SK-N-DZ (cell line): ENCODE data around the gene ATF3.
"Not testable (repeated sequence)": the region's sequence is repeated elsewhere in the genome, so short reads cannot be mapped to it uniquely, and the experiment has no call there.

ENCODE experiments used
- DNase-seq: peaks from one replicate; pipeline ENCODE4 v3.0.0-alpha.2; 2015; ENCODE audit warnings: low spot score

ATF3 gene

GRCh38 chr1:212625781-212626450, 17.4 kb downstream of the ATF3 start:
- DNase-seq, result no peak

GRCh38 chr1:212628046-212628445, 19.5 kb downstream of the ATF3 start:
- no peak for DNase-seq

GRCh38 chr1:212628813-212629415, 20.4 kb downstream of the ATF3 start:
- DNase-seq, result no peak

- DNase-seq, result no peak
Observed at GRCh38 chr1:212629450-212630157, 21.0 kb downstream of the ATF3 start.

- peak; percentile 69 for DNase-seq
Observed at GRCh38 chr1:212630158-212630900, 21.8 kb downstream of the ATF3 start.

GRCh38 chr1:212633161-212633560, 24.6 kb downstream of the ATF3 start:
- no peak for DNase-seq

- no peak for DNase-seq
Observed at GRCh38 chr1:212634252-212634651, 25.7 kb downstream of the ATF3 start.

GRCh38 chr1:212635141-212635631, 26.6 kb downstream of the ATF3 start:
- DNase-seq, result no peak

- no peak for DNase-seq
Observed at GRCh38 chr1:212637902-212638301, 29.3 kb downstream of the ATF3 start.

- peak; percentile 30 for DNase-seq
Observed at GRCh38 chr1:212638492-212639151, 30.1 kb downstream of the ATF3 start.

- not testable (repeated sequence) for DNase-seq
Observed at GRCh38 chr1:212639524-212639923, 31.0 kb downstream of the ATF3 start.

- no peak for DNase-seq
Observed at GRCh38 chr1:212640223-212640878, 31.8 kb downstream of the ATF3 start.

- DNase-seq, result no peak
Observed at GRCh38 chr1:212641956-212642355, 33.4 kb downstream of the ATF3 start.

GRCh38 chr1:212643877-212644276, 35.3 kb downstream of the ATF3 start:
- DNase-seq, result no peak

- no peak for DNase-seq
Observed at GRCh38 chr1:212644866-212645545, 36.4 kb downstream of the ATF3 start.

GRCh38 chr1:212645546-212646543, 37.3 kb downstream of the ATF3 start:
- no peak for DNase-seq

- DNase-seq, result no peak
Observed at GRCh38 chr1:212646588-212646987, 38.0 kb downstream of the ATF3 start.

GRCh38 chr1:212647004-212647403, 38.4 kb downstream of the ATF3 start:
- no peak for DNase-seq

GRCh38 chr1:212648431-212648830, 39.9 kb downstream of the ATF3 start:
- DNase-seq, result no peak
